ENCODE data around the gene CCSER1.
A peak's percentile ranks its signal among the peaks of the same experiment; 100 is the strongest.
"Not testable (repeated sequence)": the region's sequence is repeated elsewhere in the genome, so short reads cannot be mapped to it uniquely, and the experiment has no call there.

The CCSER1 gene

DNA sequence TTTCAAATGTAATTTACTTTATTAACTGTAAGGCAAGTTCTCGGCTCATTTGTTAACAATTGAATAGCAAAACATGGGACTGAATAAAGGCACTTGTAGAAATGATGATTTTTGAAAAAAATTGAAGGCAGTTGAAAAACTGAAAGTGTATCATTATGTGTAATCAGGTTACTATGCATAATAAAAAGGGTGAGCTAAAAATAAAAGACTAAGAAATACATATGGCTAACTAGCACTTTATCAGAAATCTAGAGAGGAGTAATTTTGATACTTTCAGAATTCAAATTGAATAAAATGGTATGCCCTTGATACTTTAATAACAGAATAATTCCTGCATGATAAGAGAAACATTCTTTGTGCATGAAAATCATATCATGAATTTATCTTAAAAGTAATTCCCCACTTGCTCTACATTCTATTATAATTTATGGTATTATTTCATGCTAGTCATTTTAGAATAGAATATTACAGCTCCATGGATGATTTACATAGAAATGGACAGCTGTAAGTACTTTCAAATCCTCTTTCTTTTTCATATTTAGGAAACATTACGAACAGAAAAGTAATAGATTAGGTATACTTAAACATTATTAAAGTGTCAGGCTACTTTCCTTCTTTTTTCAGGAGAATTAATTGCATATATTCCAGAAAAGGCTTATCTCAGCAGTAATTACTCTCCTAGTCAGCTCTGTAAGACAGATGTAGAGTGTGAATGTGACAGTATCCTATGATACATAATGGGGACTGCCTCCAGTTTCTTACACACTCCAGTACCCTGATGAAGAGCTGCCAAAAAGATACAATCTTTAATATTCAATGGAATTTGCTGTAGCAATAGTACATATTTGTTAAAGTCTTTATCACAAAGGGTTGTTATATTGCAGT lies 697.3 kb downstream of the CCSER1 start:
- Histone ChIP-seq H3K27me3 (ENCODE audit: low read depth) (no peaks in the 10 kb centered on the region), H3K9me3 (no peaks in the 10 kb centered on the region), H3K4me3 (no peak overlapping the region), H3K36me3 (replicated peaks) (no peaks in the 10 kb centered on the region), H3K4me1 (peaks cover 24% of the 10 kb centered on the region)
- peak in 1 of 2 experiments; percentile 65 for DNase-seq (ENCODE audit: low spot score in 2 of 2)
- in situ Hi-C loops (cut with MboI; ENCODE audit: low sequenced_read_pairs), result no loop called here

DNA sequence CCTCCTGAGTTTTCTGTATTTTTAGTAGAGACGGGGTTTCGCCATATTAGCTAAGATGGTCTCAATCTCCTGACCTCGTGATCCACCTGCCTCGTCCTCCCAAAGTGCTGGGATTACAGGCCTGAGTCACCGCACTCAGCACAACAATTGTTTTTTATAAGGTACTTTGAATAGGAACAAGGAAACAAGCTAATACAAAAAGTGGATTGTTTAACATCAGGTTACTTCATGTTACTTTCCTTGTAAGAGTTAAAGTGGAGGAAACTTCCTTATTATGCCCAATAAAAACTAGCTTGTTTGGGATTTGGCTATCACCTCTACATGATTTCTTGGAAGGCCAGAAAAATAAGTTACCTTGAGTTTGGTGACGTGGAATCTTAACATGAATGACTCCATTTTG lies 698.7 kb downstream of the CCSER1 start:
- DNase-seq (ENCODE audit: low spot score in 2 of 2), result peak; percentile 44 to 54
- Histone ChIP-seq H3K9me3 (no peaks in the 10 kb centered on the region), H3K36me3 (replicated peaks) (no peaks in the 10 kb centered on the region), H3K4me3 (no peak overlapping the region), H3K4me1 (peaks cover 30% of the 10 kb centered on the region), H3K27me3 (ENCODE audit: low read depth) (no peaks in the 10 kb centered on the region)
- in situ Hi-C loops (cut with MboI; ENCODE audit: low sequenced_read_pairs), result no loop called here

DNA sequence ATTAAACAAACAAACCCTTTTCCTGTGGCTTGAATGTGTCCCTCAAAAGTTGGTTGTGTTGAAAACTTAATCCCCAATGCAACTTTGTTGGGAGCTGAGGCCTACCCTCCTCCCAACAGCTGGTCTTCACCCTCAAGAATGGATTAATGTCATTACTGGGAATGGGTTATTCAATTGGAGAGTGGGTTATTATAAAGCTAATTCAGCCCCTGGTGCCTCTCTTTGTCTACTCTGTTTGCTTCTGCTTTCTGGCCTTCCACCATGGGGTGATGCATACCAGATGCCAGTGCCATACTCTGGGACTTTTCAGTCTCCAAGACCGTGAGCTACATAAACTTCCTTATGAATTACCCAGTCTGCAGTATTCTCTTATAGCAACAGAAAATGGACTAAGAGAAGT lies 706.5 kb downstream of the CCSER1 start:
- Histone ChIP-seq H3K9me3 (no peaks in the 10 kb centered on the region), H3K27me3 (ENCODE audit: low read depth) (no peaks in the 10 kb centered on the region), H3K4me3 (no peak overlapping the region), H3K4me1 (peaks cover 7% of the 10 kb centered on the region; the same call in 1 of the 2 replicates), H3K36me3 (replicated peaks) (no peaks in the 10 kb centered on the region)
- DNase-seq (ENCODE audit: low spot score in 2 of 2), result peak; percentile 31 to 49
- in situ Hi-C loops (cut with MboI; ENCODE audit: low sequenced_read_pairs), result no loop called here

DNA sequence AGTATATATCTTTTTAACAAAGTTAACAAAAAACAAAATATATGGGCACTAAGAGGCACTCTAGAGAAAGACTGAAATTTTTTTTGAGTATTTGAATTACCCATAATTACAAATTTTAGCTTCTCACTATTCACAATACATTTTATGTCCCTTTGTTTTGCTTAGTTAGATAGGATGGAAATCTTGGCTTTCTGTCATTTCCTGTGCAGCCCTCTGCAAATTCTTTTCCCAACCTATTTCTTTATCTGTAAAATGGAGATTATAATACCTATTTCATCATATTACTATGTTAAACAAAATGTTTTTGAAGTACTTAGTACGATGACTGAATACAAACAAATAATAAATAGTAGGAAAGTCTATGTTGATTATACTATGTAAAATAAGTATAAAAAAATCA lies 710.0 kb downstream of the CCSER1 start:
- H3K9me3 ChIP-seq, result no peaks in the 10 kb centered on the region
- H3K27me3 ChIP-seq (ENCODE audit: low read depth), result no peaks in the 10 kb centered on the region
- in situ Hi-C loops (cut with MboI; ENCODE audit: low sequenced_read_pairs), result no loop called here
- no peaks in the 10 kb centered on the region for H3K4me1 ChIP-seq
- H3K36me3 ChIP-seq (replicated peaks), result no peaks in the 10 kb centered on the region
- no peak overlapping the region for H3K4me3 ChIP-seq
- DNase-seq (ENCODE audit: low spot score in 2 of 2), result no peak

DNA sequence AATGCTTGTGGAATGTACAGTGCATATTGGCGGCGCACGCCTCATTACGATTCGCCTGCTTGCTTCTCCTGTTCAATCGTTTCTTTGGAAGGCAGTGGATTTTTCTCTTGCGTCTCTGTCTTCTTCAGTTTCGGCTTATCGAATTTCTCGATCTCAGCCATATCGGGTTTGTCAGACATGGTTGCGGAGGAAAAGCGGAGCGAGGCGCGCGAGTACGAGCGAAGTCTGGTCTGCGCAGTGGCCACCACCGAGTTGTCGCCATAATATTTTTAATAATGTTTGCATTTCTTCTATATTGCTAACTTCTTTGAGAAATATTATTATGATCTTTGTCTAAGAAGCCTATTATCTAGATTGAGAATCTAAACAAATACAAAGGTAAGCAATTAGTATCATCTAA lies 711.7 kb downstream of the CCSER1 start:
- in situ Hi-C loops (cut with MboI; ENCODE audit: low sequenced_read_pairs); H3K4me1 ChIP-seq: not testable (repeated sequence)

DNA sequence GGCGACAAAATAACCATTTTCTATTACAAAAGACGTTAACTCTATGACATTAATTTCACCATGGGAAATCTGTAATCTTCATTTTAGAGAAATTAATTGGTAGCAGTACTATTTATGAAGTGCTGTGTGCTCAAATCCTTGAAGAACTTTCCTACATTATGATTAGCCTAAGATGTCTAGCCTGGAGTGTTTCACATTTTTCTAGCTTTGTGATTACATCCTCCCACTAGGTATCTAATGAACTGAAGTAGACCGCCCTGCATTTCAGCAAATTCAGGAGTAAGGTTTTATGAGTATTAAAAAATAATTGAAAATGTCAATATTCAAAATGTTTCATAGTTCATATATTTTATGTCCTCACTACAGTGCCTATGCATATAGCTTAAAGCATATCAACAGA lies 713.1 kb downstream of the CCSER1 start:
- in situ Hi-C loops (cut with MboI; ENCODE audit: low sequenced_read_pairs), result no loop called here
- no peak for DNase-seq (ENCODE audit: low spot score in 2 of 2)
- Histone ChIP-seq H3K27me3 (ENCODE audit: low read depth) (no peaks in the 10 kb centered on the region), H3K4me1 (no peaks in the 10 kb centered on the region), H3K36me3 (replicated peaks) (no peaks in the 10 kb centered on the region), H3K9me3 (no peaks in the 10 kb centered on the region), H3K4me3 (no peak overlapping the region)

More for the DNA sequence above, 711.7 kb downstream of the CCSER1 start:
- H3K36me3 ChIP-seq (replicated peaks); DNase-seq (ENCODE audit: low spot score in 2 of 2); H3K9me3 ChIP-seq; H3K27me3 ChIP-seq (ENCODE audit: low read depth); H3K4me3 ChIP-seq: not testable (repeated sequence)

DNA sequence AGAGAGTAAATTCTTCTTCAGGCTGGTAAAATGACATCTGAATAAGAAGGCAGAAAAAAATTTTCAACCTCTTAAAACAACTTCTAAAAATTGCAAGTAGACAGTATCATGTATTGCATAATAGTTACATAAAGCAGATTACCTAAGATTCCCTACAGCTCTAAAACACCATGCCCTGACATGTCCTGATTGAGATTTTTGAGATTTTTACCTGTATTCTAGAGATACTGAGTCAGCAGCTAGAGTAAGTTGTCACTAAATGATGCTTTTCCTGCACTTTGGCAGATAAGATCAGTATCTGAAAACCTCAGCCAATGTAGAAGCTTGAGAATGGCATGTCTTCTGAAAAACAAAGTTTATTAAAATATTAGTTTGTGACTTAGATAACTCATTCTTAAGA lies 713.6 kb downstream of the CCSER1 start:
- no peak for DNase-seq (ENCODE audit: low spot score in 2 of 2)
- Histone ChIP-seq H3K9me3 (no peaks in the 10 kb centered on the region), H3K4me1 (no peaks in the 10 kb centered on the region), H3K4me3 (no peak overlapping the region), H3K27me3 (ENCODE audit: low read depth) (no peaks in the 10 kb centered on the region), H3K36me3 (replicated peaks) (no peaks in the 10 kb centered on the region)
- in situ Hi-C loops (cut with MboI; ENCODE audit: low sequenced_read_pairs), result no loop called here

DNA sequence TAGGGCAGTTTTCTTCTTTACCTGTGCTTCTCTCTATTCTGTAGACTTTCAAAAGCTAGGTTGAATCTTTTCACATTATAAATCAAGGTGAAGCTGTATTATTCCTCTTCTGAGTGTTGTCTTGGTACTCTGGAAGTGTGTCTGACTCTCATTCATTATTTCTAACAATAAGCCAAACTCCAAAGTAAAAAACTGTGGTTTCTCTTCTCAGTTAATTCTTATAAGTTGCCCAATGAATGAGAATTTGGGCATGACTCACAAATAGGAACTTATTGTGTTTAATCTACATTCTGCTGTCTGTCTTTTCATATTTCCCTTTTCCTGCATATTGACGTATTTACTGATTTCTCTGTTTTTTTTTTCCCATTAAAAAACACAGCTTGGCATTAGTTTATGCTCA lies 714.5 kb downstream of the CCSER1 start:
- Histone ChIP-seq H3K9me3 (no peaks in the 10 kb centered on the region), H3K4me1 (no peaks in the 10 kb centered on the region), H3K27me3 (ENCODE audit: low read depth) (no peaks in the 10 kb centered on the region), H3K4me3 (no peak overlapping the region), H3K36me3 (replicated peaks) (no peaks in the 10 kb centered on the region)
- no peak for DNase-seq (ENCODE audit: low spot score in 2 of 2)
- in situ Hi-C loops (cut with MboI; ENCODE audit: low sequenced_read_pairs), result no loop called here

DNA sequence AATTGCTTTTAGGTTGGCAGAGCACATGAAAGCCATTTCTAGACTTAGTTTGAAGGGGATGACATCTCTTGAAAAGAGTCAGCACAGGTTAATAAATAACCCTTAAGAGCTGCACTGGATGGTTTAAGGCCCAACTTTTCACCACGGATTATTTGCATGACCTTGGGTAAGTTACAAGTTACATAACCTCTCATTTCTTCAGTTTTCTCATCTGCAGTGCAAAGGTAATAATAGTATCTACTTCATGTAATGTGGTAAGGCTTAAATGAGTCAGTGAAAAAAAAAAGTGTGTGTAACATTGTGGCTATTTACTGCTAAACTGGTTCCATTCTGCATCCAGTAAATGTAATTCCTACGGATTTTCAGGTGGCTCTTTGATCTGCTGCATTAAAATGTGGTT lies 715.8 kb downstream of the CCSER1 start:
- no peaks in the 10 kb centered on the region for H3K9me3 ChIP-seq
- H3K4me3 ChIP-seq, result no peak overlapping the region
- in situ Hi-C loops (cut with MboI; ENCODE audit: low sequenced_read_pairs), result no loop called here
- H3K27me3 ChIP-seq (ENCODE audit: low read depth), result no peaks in the 10 kb centered on the region
- H3K36me3 ChIP-seq (replicated peaks), result no peaks in the 10 kb centered on the region
- no peak for DNase-seq (ENCODE audit: low spot score in 2 of 2)
- H3K4me1 ChIP-seq, result no peaks in the 10 kb centered on the region

DNA sequence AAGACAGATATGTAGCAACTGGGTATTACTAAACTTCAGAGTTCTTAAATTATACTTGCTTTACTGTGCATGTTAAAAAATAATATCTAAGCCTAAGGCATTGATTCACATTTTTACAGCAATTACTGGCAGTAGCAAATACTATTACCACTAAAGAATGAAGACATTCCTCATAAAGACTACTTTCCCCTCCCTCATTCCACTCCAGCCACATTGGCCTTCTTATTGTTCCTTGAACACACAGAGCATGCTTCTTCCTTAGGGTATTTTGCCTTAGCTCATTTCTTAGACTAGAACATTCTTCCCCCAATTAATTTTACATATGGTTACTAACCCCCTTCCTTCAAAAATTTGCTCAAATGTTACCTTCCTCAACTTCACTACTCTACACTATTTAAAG lies 717.0 kb downstream of the CCSER1 start:
- Histone ChIP-seq H3K27me3 (ENCODE audit: low read depth) (no peaks in the 10 kb centered on the region), H3K4me1 (no peaks in the 10 kb centered on the region), H3K9me3 (no peaks in the 10 kb centered on the region), H3K4me3 (no peak overlapping the region), H3K36me3 (replicated peaks) (no peaks in the 10 kb centered on the region)
- in situ Hi-C loops (cut with MboI; ENCODE audit: low sequenced_read_pairs), result no loop called here
- no peak for DNase-seq (ENCODE audit: low spot score in 2 of 2)

DNA sequence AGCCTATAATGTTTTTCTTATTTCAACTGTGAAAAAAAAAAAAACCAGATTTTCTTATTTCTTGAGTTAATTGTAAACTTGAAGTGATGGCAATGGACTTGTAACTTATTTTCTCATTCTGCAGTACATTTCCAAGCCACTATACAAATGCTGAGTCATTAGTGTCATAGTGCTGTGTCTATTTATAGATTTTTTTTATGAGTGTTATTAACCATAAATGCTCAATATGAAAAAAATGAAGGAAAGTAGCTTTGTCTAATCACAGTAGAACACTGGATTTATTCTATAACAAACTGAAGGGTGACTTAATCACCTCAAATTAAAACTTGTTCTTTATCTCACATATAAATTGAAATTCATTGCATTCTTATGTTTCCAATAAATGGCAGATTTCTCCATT lies 718.6 kb downstream of the CCSER1 start:
- Histone ChIP-seq H3K4me1 (no peaks in the 10 kb centered on the region), H3K4me3 (no peak overlapping the region), H3K36me3 (replicated peaks) (no peaks in the 10 kb centered on the region), H3K9me3 (no peaks in the 10 kb centered on the region), H3K27me3 (ENCODE audit: low read depth) (no peaks in the 10 kb centered on the region)
- in situ Hi-C loops (cut with MboI; ENCODE audit: low sequenced_read_pairs), result no loop called here
- DNase-seq (ENCODE audit: low spot score in 2 of 2), result no peak

DNA sequence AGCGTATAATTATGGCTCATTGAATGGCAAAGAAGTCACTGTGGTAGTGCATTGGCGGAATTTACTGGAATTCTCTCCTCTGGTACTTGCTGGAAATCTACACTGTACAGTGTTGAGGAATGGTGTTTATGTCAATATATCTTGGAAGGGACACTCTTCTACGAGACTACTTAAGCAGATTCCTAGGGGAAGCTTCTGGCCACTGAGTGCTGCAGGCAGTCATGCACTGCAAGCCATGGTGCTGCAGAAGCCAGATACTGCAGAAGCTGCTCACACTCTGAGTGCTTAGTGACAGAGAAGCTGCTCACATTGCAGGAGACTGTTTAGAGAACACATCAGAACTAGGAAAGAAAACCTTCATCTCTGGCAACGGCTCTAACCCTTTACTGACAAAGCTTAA lies 725.0 kb downstream of the CCSER1 start:
- Histone ChIP-seq H3K4me1 (no peaks in the 10 kb centered on the region), H3K4me3 (no peak overlapping the region), H3K27me3 (ENCODE audit: low read depth) (no peaks in the 10 kb centered on the region), H3K9me3 (no peaks in the 10 kb centered on the region), H3K36me3 (replicated peaks) (no peaks in the 10 kb centered on the region)
- DNase-seq (ENCODE audit: low spot score in 2 of 2), result no peak
- in situ Hi-C loops (cut with MboI; ENCODE audit: low sequenced_read_pairs), result no loop called here

DNA sequence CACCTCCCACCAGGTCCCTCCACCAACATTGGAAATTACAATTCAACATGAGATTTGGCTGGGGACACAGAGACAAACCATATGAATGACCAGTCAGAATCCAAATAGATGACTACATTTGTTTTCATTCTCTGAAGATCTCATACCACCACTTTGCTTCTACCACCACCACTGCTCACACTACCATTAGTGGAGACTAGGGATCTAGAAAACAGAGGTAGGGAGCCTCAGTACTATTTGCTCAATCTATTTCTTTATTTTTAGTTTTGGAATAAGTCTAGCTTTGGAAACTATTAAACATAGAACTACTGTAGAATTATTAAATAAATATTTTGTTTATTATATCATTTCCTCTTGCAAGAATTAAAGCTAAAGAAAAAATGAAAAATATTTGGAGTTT lies 727.9 kb downstream of the CCSER1 start:
- Histone ChIP-seq H3K4me1 (no peaks in the 10 kb centered on the region), H3K27me3 (ENCODE audit: low read depth) (no peaks in the 10 kb centered on the region), H3K4me3 (no peak overlapping the region), H3K36me3 (replicated peaks) (no peaks in the 10 kb centered on the region), H3K9me3 (no peaks in the 10 kb centered on the region)
- DNase-seq (ENCODE audit: low spot score in 2 of 2), result no peak
- in situ Hi-C loops (cut with MboI; ENCODE audit: low sequenced_read_pairs), result no loop called here

DNA sequence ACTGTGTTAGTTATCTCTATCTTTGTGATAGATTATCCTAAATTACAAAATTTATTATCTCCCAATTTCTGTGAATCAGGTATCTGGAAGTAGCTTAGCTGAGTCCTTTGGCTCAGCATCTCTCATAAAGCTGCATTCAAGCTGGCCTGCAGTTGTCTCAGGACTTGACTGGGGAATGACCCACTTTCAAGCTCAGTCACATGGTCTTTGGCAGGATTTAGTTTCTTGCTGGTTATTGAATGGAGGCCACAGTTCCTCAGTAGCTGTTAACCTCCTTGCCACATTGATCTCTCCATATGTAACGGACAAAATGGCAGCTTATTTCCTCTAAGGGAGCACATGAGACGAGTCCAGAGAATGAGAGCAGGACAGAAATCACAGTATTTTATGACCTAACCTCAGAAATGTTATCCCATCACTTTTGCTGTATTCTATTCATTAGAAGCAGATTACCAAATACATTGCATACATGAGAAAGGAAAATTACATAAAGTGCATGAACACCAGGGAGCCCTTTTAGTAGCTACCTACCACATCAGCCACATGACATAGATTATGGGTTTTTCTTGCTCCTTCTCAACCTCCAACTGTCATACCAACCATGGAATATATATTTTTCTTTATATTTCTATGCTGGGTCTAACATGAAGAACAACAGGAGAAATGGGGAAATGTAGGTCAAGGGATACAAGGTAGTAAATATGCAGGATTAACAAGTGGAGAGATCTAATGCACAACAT lies 730.1 kb downstream of the CCSER1 start:
- in situ Hi-C loops (cut with MboI; ENCODE audit: low sequenced_read_pairs), result no loop called here
- DNase-seq (ENCODE audit: low spot score in 2 of 2), result no peak
- Histone ChIP-seq H3K27me3 (ENCODE audit: low read depth) (no peaks in the 10 kb centered on the region), H3K4me3 (no peak overlapping the region), H3K4me1 (no peaks in the 10 kb centered on the region), H3K9me3 (no peaks in the 10 kb centered on the region), H3K36me3 (replicated peaks) (no peaks in the 10 kb centered on the region)
